Kidney (tissue), 14 donors: ENCODE data around the gene NRIP3. TPM values are rescaled to one million over a fixed set of nuclear protein-coding genes. Genes with fewer than 3 reads are reported as not detected.

ENCODE experiments used
- DNase-seq, 5 donors: peaks; one replicate each; pipeline ENCODE4 v3.0.0-alpha.2; 2013 to 2020
- FAIRE-seq: peaks from 2 replicates; lab custom pipeline; 2012; peaks lifted over from hg19 to GRCh38; lab: Jason Lieb, UNC
- H3K27ac ChIP-seq, 2 donors: one replicate each; pipeline ENCODE4 v1.7.0; 2013; ENCODE audit warnings: low read depth in 2 of 2, low read length in 2 of 2, inconsistent platforms in 1 of 2
- H3K27me3 ChIP-seq: one replicate; pipeline ENCODE4 v1.7.1; 2013; ENCODE audit warnings: low read length, inconsistent platforms; ENCODE audit not compliant: control insufficient read depth, insufficient read depth
- H3K36me3 ChIP-seq, 3 donors: one replicate each; pipeline versions ENCODE4 v1.7.0 to v1.7.1; 2013; ENCODE audit warnings: low read length in 3 of 3, control low read depth in 1 of 3, inconsistent platforms in 1 of 3; ENCODE audit not compliant: insufficient read depth in 3 of 3, control insufficient read depth in 2 of 3
- H3K4me1 ChIP-seq, 3 donors: one replicate each; pipeline versions ENCODE4 v1.7.0 to v1.7.1; 2013; ENCODE audit warnings: low read length in 3 of 3, inconsistent platforms in 1 of 3, low read depth in 1 of 3; ENCODE audit not compliant: control insufficient read depth in 2 of 3, insufficient read depth in 2 of 3
- H3K4me3 ChIP-seq, 3 donors: one replicate each; pipeline versions ENCODE4 v1.7.0 to v1.8.1; 2013; ENCODE audit warnings: low read length in 3 of 3, control low read depth in 1 of 3, inconsistent platforms in 1 of 3
- H3K9ac ChIP-seq, 3 donors: one replicate each; pipeline versions ENCODE4 v1.7.0 to v1.7.1; 2013; ENCODE audit warnings: low read length in 3 of 3, control low read depth in 1 of 3, inconsistent platforms in 1 of 3
- H3K9me3 ChIP-seq, 3 donors: one replicate each; pipeline versions ENCODE4 v1.7.0 to v1.7.1; 2013; ENCODE audit warnings: low read length in 3 of 3, control low read depth in 1 of 3, inconsistent platforms in 1 of 3; ENCODE audit not compliant: control insufficient read depth in 2 of 3, insufficient read depth in 1 of 3
- intact Hi-C: fragments of 100-400 bp; cut with DNase I; formaldehyde crosslinking; loops from one replicate; pipeline ENCODE4 v1.11.1; 2022
- polyA plus RNA-seq: library from polyadenylated mRNA; stranded (reverse); fragments of 350-450 nt; fragmentation: Illumina TruSeq; extraction: RNeasy Lipid Tissue Mini Kit (QIAGEN cat#74804); gene quantifications from one replicate; pipeline ENCODE4 v1.2.3, GENCODE V29; 2014; ENCODE audit warnings: low read depth, low replicate concordance; ENCODE audit not compliant: insufficient read depth
- total RNA-seq: library from RNA; stranded (reverse); fragmentation: NEBNext Ultra II Directional; extraction: Animal tissue kit (Norgen Biotek cat#: 25700); gene quantifications from one replicate; pipeline ENCODE4 v1.2.1, GENCODE V29; 2021
- TF ChIP-seq, protein P1 (sequence below): IDR thresholded peaks from 3 replicates; pipeline ENCODE4 v1.5.1; 2012; ENCODE audit warnings: mild to moderate bottlenecking, moderate library complexity, borderline replicate concordance; ENCODE audit not compliant: insufficient read depth; ENCODE audit errors: extremely low read depth
- donor health status: control.
- donor health status: control.
- donor health status: control.
- donor health status: control.
- donor health status: control.
- donor health status: DM: yes; HTN: yes; CAD: no.
- donor health status: Normal renal cell carcinoma (clear cell type).

The NRIP3 gene
- total and polyA plus RNA-seq, 2 donors from 2014 or later, result 1.1 to 1.6 TPM

- peaks cover 4% of the 10 kb centered on the region for H3K27me3 ChIP-seq
- peaks cover 0 to 3% (median 0%) of the 10 kb centered on the region in 3 donors for H3K4me1 ChIP-seq
- no peak overlapping the region for H3K4me3 ChIP-seq
- no peak for DNase-seq
- H3K27ac ChIP-seq, result no peak overlapping the region
- H3K36me3 ChIP-seq, result no peaks in the 10 kb centered on the region
- H3K9me3 ChIP-seq, result no peaks in the 10 kb centered on the region
- TF ChIP-seq, protein P1, sequence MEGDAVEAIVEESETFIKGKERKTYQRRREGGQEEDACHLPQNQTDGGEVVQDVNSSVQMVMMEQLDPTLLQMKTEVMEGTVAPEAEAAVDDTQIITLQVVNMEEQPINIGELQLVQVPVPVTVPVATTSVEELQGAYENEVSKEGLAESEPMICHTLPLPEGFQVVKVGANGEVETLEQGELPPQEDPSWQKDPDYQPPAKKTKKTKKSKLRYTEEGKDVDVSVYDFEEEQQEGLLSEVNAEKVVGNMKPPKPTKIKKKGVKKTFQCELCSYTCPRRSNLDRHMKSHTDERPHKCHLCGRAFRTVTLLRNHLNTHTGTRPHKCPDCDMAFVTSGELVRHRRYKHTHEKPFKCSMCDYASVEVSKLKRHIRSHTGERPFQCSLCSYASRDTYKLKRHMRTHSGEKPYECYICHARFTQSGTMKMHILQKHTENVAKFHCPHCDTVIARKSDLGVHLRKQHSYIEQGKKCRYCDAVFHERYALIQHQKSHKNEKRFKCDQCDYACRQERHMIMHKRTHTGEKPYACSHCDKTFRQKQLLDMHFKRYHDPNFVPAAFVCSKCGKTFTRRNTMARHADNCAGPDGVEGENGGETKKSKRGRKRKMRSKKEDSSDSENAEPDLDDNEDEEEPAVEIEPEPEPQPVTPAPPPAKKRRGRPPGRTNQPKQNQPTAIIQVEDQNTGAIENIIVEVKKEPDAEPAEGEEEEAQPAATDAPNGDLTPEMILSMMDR, result no peak
- intact Hi-C loops, result no loop called here
- H3K9ac ChIP-seq, result no peak overlapping the region
- no peak for FAIRE-seq
Observed at GRCh38 chr11:9008661-9009060, 4.9 kb upstream of the NRIP3 start.

GRCh38 chr11:9008011-9008550 is 4.3 kb upstream of the NRIP3 start:
- DNase-seq (no peak), FAIRE-seq (no peak)
- Histone ChIP-seq H3K27me3 (peaks cover 7% of the 10 kb centered on the region), H3K4me3 (no peak overlapping the region), H3K9me3 (no peaks in the 10 kb centered on the region), H3K27ac (no peak overlapping the region), H3K4me1 (peaks cover 1 to 8% (median 2%) of the 10 kb centered on the region in 3 donors), H3K9ac (no peak overlapping the region), H3K36me3 (no peaks in the 10 kb centered on the region)
- intact Hi-C loops, result no loop called here
- TF ChIP-seq, protein P1, result no peak

- DNase-seq, result no peak
- FAIRE-seq, result no peak
- peaks cover 16% of the 10 kb centered on the region for H3K27me3 ChIP-seq
- peaks cover 2 to 8% (median 6%) of the 10 kb centered on the region in 3 donors for H3K4me1 ChIP-seq
- no peak overlapping the region for H3K27ac ChIP-seq
- no peaks in the 10 kb centered on the region for H3K36me3 ChIP-seq
- H3K4me3 ChIP-seq, result no peak overlapping the region
- TF ChIP-seq, protein P1, result no peak
- no peaks in the 10 kb centered on the region for H3K9me3 ChIP-seq
- intact Hi-C loops, result no loop called here
- H3K9ac ChIP-seq, result no peak overlapping the region
Observed at GRCh38 chr11:9005087-9005486, 1.3 kb upstream of the NRIP3 start.
